ENCODE data around the gene RPL37A. TPM values are rescaled to one million over a fixed set of nuclear protein-coding genes. Genes with fewer than 3 reads are reported as not detected.

The RPL37A gene
- polyA plus RNA-seq, 3 donors, result 1,504 to 1,660 (median 1,597) TPM

- H3K27ac ChIP-seq (ENCODE audit: low read depth in 1 of 2, low read length in 2 of 2), result no peak overlapping the region
- Mint-ChIP-seq H3K9me3 (peaks cover 0 to 1% (median 0%) of the 10 kb centered on the region in 7 donors), H3K27ac (no peak overlapping the region), H3K4me1 (peaks cover 16% of the 10 kb centered on the region), H3K27me3 (ENCODE audit: low read depth in 3 of 3) (peaks cover 0 to 1% (median 0%) of the 10 kb centered on the region in 3 donors), H3K36me3 (no peaks in the 10 kb centered on the region), H3K4me3 (no peak overlapping the region)
- H3K9ac ChIP-seq (ENCODE audit: insufficient read depth, low read length, poor library complexity, severe bottlenecking), result no peak overlapping the region
- H4K20me1 ChIP-seq (ENCODE audit: insufficient read depth, low read length), result no peaks in the 10 kb centered on the region
- H3K79me2 ChIP-seq (ENCODE audit: insufficient read depth, low read length), result no peaks in the 10 kb centered on the region
- H3K4me3 ChIP-seq (replicated peaks in 1 of 3; ENCODE audit: low read depth in 2 of 3, low read length in 3 of 3), result no peak overlapping the region
- 53% methylated on average over 3 of the region's 4 CpGs for WGBS (ENCODE audit: insufficient coverage)
- no peak for DNase-seq
- no peaks in the 10 kb centered on the region for H3K36me3 ChIP-seq (replicated peaks in 1 of 2; ENCODE audit: control insufficient read depth in 1 of 2, insufficient read depth in 2 of 2, low read length in 2 of 2)
- H3K9me3 ChIP-seq (replicated peaks in 1 of 2; ENCODE audit: control insufficient read depth in 1 of 2, insufficient read depth in 1 of 2, low read length in 2 of 2), result no peaks in the 10 kb centered on the region
- H3K4me2 ChIP-seq (replicated peaks; ENCODE audit: extremely low read depth, low read length, poor library complexity, severe bottlenecking), result no peak overlapping the region
- no peak for TF ChIP-seq CTCF (IDR thresholded peaks at IDR 0.05)
- intact Hi-C loops (cut with micrococcal nuclease), result no loop called here
- H3K27me3 ChIP-seq (ENCODE audit: control insufficient read depth in 2 of 2, insufficient read depth in 2 of 2, low read length in 2 of 2), result peaks cover 0 to 3% of the 10 kb centered on the region in 2 donors
- peaks cover 9 to 11% of the 10 kb centered on the region in 2 donors for H3K4me1 ChIP-seq (ENCODE audit: control insufficient read depth in 1 of 2, insufficient read depth in 2 of 2, low read length in 2 of 2)
- no peak overlapping the region for H2AFZ ChIP-seq (ENCODE audit: insufficient read depth, low read depth, low read length, poor library complexity, severe bottlenecking)
Observed at GRCh38 chr2:216539791-216540241, 41.2 kb downstream of the RPL37A start.

GRCh38 chr2:216540920-216541319, 42.3 kb downstream of the RPL37A start:
- peaks cover 0 to 5% of the 10 kb centered on the region in 2 donors for H3K27me3 ChIP-seq (ENCODE audit: control insufficient read depth in 2 of 2, insufficient read depth in 2 of 2, low read length in 2 of 2)
- H2AFZ ChIP-seq (ENCODE audit: insufficient read depth, low read depth, low read length, poor library complexity, severe bottlenecking), result no peak overlapping the region
- WGBS (ENCODE audit: insufficient coverage), result 94% methylated on average over 6 of the region's 6 CpGs
- no peak overlapping the region for H3K27ac ChIP-seq (ENCODE audit: low read depth in 1 of 2, low read length in 2 of 2)
- peaks cover 2 to 3% of the 10 kb centered on the region in 2 donors for H3K4me1 ChIP-seq (ENCODE audit: control insufficient read depth in 1 of 2, insufficient read depth in 2 of 2, low read length in 2 of 2)
- no peak overlapping the region for H3K9ac ChIP-seq (ENCODE audit: insufficient read depth, low read length, poor library complexity, severe bottlenecking)
- H3K79me2 ChIP-seq (ENCODE audit: insufficient read depth, low read length), result no peaks in the 10 kb centered on the region
- H3K36me3 ChIP-seq (replicated peaks in 1 of 2; ENCODE audit: control insufficient read depth in 1 of 2, insufficient read depth in 2 of 2, low read length in 2 of 2), result no peaks in the 10 kb centered on the region
- Mint-ChIP-seq H3K4me1 (peaks cover 14% of the 10 kb centered on the region), H3K27me3 (ENCODE audit: low read depth in 3 of 3) (peaks cover 2 to 6% (median 2%) of the 10 kb centered on the region in 3 donors), H3K4me3 (no peak overlapping the region), H3K36me3 (no peaks in the 10 kb centered on the region), H3K27ac (peak overlapping the region in 1 of 7 donors; percentile 31), H3K9me3 (peaks cover 0 to 1% (median 0%) of the 10 kb centered on the region in 7 donors)
- no peaks in the 10 kb centered on the region for H4K20me1 ChIP-seq (ENCODE audit: insufficient read depth, low read length)
- H3K4me3 ChIP-seq (replicated peaks in 1 of 3; ENCODE audit: low read depth in 2 of 3, low read length in 3 of 3), result no peak overlapping the region
- H3K9me3 ChIP-seq (replicated peaks in 1 of 2; ENCODE audit: control insufficient read depth in 1 of 2, insufficient read depth in 1 of 2, low read length in 2 of 2), result no peaks in the 10 kb centered on the region
- TF ChIP-seq CTCF (IDR thresholded peaks at IDR 0.05), result no peak
- H3K4me2 ChIP-seq (replicated peaks; ENCODE audit: extremely low read depth, low read length, poor library complexity, severe bottlenecking), result no peak overlapping the region
- intact Hi-C loops (cut with micrococcal nuclease), result no loop called here
- no peak for DNase-seq

Measured in CD14-positive monocyte (primary cell).